GM12878 (cell line): Measurements from ENCODE around the gene ADGRB2. TPM values are rescaled to one million over a fixed set of nuclear protein-coding genes. Genes with fewer than 3 reads are reported as not detected.

ENCODE experiments used
- ATAC-seq: fragments of 200-7000 bp; cut with Tn5 transposase; 3 replicates; pipeline ENCODE4 v1.9.1; 2020; ENCODE audit warnings: mild to moderate bottlenecking, moderate library complexity
- BruUV-seq: library from RNA; stranded (reverse); fragments of 400-500 nt; replicated peaks from 2 replicates; lab custom pipeline; 2021; lab: Mats Ljungman, UMichigan
- CTCF ChIA-PET: fragments of 300-600 bp; sonication (Branson Sonifier 250); formaldehyde crosslinking; extraction: SDS; loops from one replicate; lab custom pipeline; 2021; ENCODE audit warnings: inconsistent platforms; lab: Yijun Ruan, JAX
- POLR2A ChIA-PET: fragments of 350-600 bp; formaldehyde crosslinking; extraction: SDS; loops from one replicate; lab custom pipeline; 2021; ENCODE audit warnings: inconsistent platforms; lab: Charles Lee
- RAD21 ChIA-PET: fragments of 300-600 bp; sonication (Branson Sonifier 250); formaldehyde crosslinking; loops from one replicate; lab custom pipeline; 2023; ENCODE audit warnings: antibody characterized with exemption; ENCODE audit not compliant: unreplicated experiment; lab: Charles Lee
- SMC1A ChIA-PET: fragments of 300-600 bp; sonication (Branson Sonifier 250); formaldehyde crosslinking; loops from one replicate; lab custom pipeline; 2023; ENCODE audit not compliant: unreplicated experiment, uncharacterized antibody; lab: Charles Lee
- DNase-seq: peaks from one replicate; pipeline ENCODE4 v3.0.0-alpha.2; 2011; ENCODE audit warnings: low read depth, low spot score
- FAIRE-seq: peaks from 3 replicates; lab custom pipeline; 2011; peaks lifted over from hg19 to GRCh38; lab: Jason Lieb, UNC
- H2AFZ ChIP-seq: 2 replicates; pipeline ENCODE4 v1.6.0; 2011; ENCODE audit warnings: low read depth, low read length, control low read depth; ENCODE audit not compliant: control insufficient read depth
- H3K27ac ChIP-seq: 2 replicates; pipeline ENCODE4 v1.5.1; 2011; ENCODE audit warnings: control low read depth; ENCODE audit not compliant: control insufficient read depth, insufficient read depth
- H3K27me3 ChIP-seq, 2 experiments: replicated peaks in 1 of 2; 2 replicates each; pipeline versions ENCODE4 v1.6.0 to v1.6.1; 2011; ENCODE audit warnings: low read length in 1 of 2; ENCODE audit not compliant: control insufficient read depth in 2 of 2, insufficient read depth in 2 of 2
- H3K36me3 ChIP-seq, 2 experiments: 2 replicates each; pipeline ENCODE4 v1.5.1; 2011; ENCODE audit warnings: low read length in 1 of 2; ENCODE audit not compliant: control insufficient read depth in 2 of 2, insufficient read depth in 2 of 2
- H3K4me1 ChIP-seq: 2 replicates; pipeline ENCODE4 v1.6.1; 2011; ENCODE audit warnings: mild to moderate bottlenecking, low read length, moderate library complexity, mixed read lengths; ENCODE audit not compliant: control insufficient read depth, insufficient read depth
- H3K4me2 ChIP-seq: 2 replicates; pipeline ENCODE4 v1.6.0; 2011; ENCODE audit warnings: control low read depth; ENCODE audit not compliant: control insufficient read depth, insufficient read depth
- H3K4me3 ChIP-seq: fragments of 200-600 bp; sonication (generic); 2 replicates; pipeline ENCODE4 v1.5.1; 2016
- H3K79me2 ChIP-seq: 2 replicates; pipeline ENCODE4 v1.6.0; 2011; ENCODE audit warnings: low read length; ENCODE audit not compliant: control insufficient read depth, insufficient read depth
- H3K9ac ChIP-seq: 2 replicates; pipeline ENCODE4 v1.8.0; 2011; ENCODE audit warnings: low read length, control low read depth, mixed read lengths; ENCODE audit not compliant: control insufficient read depth, insufficient read depth
- H3K9me3 ChIP-seq: replicated peaks from 3 replicates; pipeline ENCODE4 v1.5.1; 2011; ENCODE audit warnings: mild to moderate bottlenecking, low read length; ENCODE audit not compliant: control insufficient read depth, insufficient read depth
- H4K20me1 ChIP-seq: 2 replicates; pipeline ENCODE4 v1.6.0; 2011; ENCODE audit not compliant: control insufficient read depth, insufficient read depth
- ATF2 ChIP-seq: IDR thresholded peaks from 2 replicates; pipeline ENCODE4 v1.6.1; 2012; ENCODE audit warnings: low read length, inconsistent platforms
- BACH1 ChIP-seq: fragments of 450-650 bp; IDR thresholded peaks from 2 replicates; pipeline ENCODE4 v1.6.1; 2017; ENCODE audit warnings: mild to moderate bottlenecking, borderline replicate concordance
- BRCA1 ChIP-seq: IDR thresholded peaks from 2 replicates; pipeline ENCODE4 v1.6.1; 2011; ENCODE audit warnings: low read depth, low read length, improper control_type of control experiment
- CREB1 ChIP-seq: IDR thresholded peaks from 2 replicates; pipeline ENCODE4 v1.6.1; 2012; ENCODE audit warnings: low read depth, mild to moderate bottlenecking, inconsistent platforms
- CUX1 ChIP-seq: IDR thresholded peaks from 2 replicates; pipeline ENCODE4 v1.6.1; 2012; ENCODE audit warnings: improper control_type of control experiment, low read depth, low read length; ENCODE audit not compliant: insufficient replicate concordance
- ELK1 ChIP-seq: IDR thresholded peaks from 2 replicates; pipeline ENCODE4 v1.6.1; 2012; ENCODE audit warnings: low read depth, low read length, improper control_type of control experiment
- ESRRA ChIP-seq: IDR thresholded peaks from 2 replicates; pipeline ENCODE4 v1.6.1; 2012; ENCODE audit warnings: mild to moderate bottlenecking, low read length, improper control_type of control experiment
- IKZF2 ChIP-seq, 2 experiments: fragments of 450-650 bp; IDR thresholded peaks; 2 replicates each; pipeline ENCODE4 v1.6.1; 2017; ENCODE audit warnings: mild to moderate bottlenecking in 2 of 2, moderate library complexity in 2 of 2
- IRF5 ChIP-seq: fragments of 450-650 bp; IDR thresholded peaks from 2 replicates; pipeline ENCODE4 v1.6.1; 2017; ENCODE audit warnings: borderline replicate concordance
- JUND ChIP-seq: IDR thresholded peaks from 2 replicates; pipeline ENCODE4 v1.6.1; 2012; ENCODE audit warnings: low read depth, mild to moderate bottlenecking, low read length, improper control_type of control experiment, moderate library complexity
- MEF2A ChIP-seq: IDR thresholded peaks from 2 replicates; pipeline ENCODE4 v1.6.1; 2011; ENCODE audit warnings: low read depth, mild to moderate bottlenecking, low read length, moderate library complexity; ENCODE audit not compliant: insufficient read depth
- NR2F1 ChIP-seq: fragments of 450-650 bp; conservative IDR thresholded peaks from 2 replicates; pipeline ENCODE4 v1.6.1; 2017; ENCODE audit warnings: mild to moderate bottlenecking
- PAX5 ChIP-seq: IDR thresholded peaks from 2 replicates; pipeline ENCODE4 v1.6.1; 2011; ENCODE audit warnings: low read depth, low read length, borderline replicate concordance
- ZNF24 ChIP-seq: fragments of 450-650 bp; IDR thresholded peaks from 2 replicates; pipeline ENCODE4 v1.6.1; 2017; ENCODE audit warnings: antibody characterized with exemption, mild to moderate bottlenecking
- WGBS: methylation state at CpG from one replicate; pipeline ENCODE4 v1.1.6; 2016; ENCODE audit warnings: low lambda C conversion rate; ENCODE audit not compliant: insufficient replicate concordance, insufficient coverage; ENCODE audit errors: missing lambda C conversion rate; 5-methylcytosine and 5-hydroxymethylcytosine counted together
- in situ Hi-C: fragments of 300-500 bp; cut with MboI; formaldehyde crosslinking; loops from 9 replicates; pipeline ENCODE4 v1.14.3; 2018; ENCODE audit warnings: mixed read lengths
- intact Hi-C: fragments of 100-400 bp; cut with micrococcal nuclease; formaldehyde crosslinking; loops from one replicate; pipeline ENCODE4 v1.14.2; 2022; ENCODE audit not compliant: unreplicated experiment
- polyA plus RNA-seq, 11 experiments: library from polyadenylated mRNA; depleted of rRNA in 4 of 11; unstranded in 6 of 11; stranded (reverse) in 5 of 11; fragments of >200 nt; fragmentation: Nextera tagmentation in 4 of 11; fragmentation: Illumina TruSeq in 1 of 11; extraction: Ambion mirVana in 4 of 11; extraction: Trizol in 1 of 11; gene quantifications; 1 replicate in 1 of 11; 2 replicates in 10 of 11; pipeline versions ENCODE4 v1.2.1 to v1.2.3, GENCODE V29; 2011 to 2016; ENCODE audit warnings: inconsistent platforms in 2 of 11, missing spikeins in 2 of 11, low read depth in 1 of 11
- total RNA-seq, 4 experiments: library from RNA; depleted of rRNA in 3 of 4; stranded (reverse); fragments of >200 nt in 3 of 4; fragmentation: Illumina TruSeq in 1 of 4; extraction: Trizol in 1 of 4; gene quantifications; 2 replicates each; pipeline versions ENCODE4 v1.2.1 to v1.2.3, GENCODE V29; 2013 to 2021
- TF ChIP-seq, protein P1 (sequence below): fragments of 450-650 bp; IDR thresholded peaks from 2 replicates; pipeline ENCODE4 v1.6.1; 2017; ENCODE audit warnings: low read depth, mild to moderate bottlenecking, moderate library complexity

The ADGRB2 gene
- total and polyA plus RNA-seq, 10 of the 15 experiments (the other 5 are each of a cell fraction or from before 2014, with no cell fraction given) = 0.11 to 0.33 (median 0.18) TPM; not detected in 4

DNA sequence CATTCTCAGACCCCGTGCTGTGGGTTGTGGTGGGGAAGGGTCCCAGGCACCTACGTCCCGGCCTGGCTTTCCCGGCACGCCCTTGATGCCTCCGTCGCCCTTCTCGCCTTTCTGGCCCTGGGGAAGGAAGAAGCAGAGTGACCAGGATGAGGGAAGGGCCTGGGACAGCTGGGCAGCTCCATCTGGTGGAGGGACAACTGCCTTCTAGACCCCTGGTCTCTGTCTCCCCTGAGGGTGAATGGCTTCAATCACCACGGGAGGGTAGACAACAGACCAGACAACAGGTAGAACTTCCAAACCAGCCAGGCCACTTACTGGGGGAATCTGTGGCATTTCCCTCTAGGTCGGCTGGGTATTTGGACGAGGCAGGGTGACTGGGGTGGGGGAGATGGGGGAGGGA lies 72.2 kb downstream of the ADGRB2 start:
- intact Hi-C loops = no loop called here
- SMC1A ChIA-PET = no interaction called here
- H3K36me3 ChIP-seq = no peaks in the 10 kb centered on the region
- H3K4me3 ChIP-seq = no peak overlapping the region
- no peak for ATAC-seq
- peaks cover 3% of the 10 kb centered on the region; the same call in 1 of the 2 replicates for H3K4me1 ChIP-seq
- CTCF ChIA-PET = interaction anchor here (0.5 kb wide), 1 partner anchor 178 kb away, joined by 4 read pairs; no protein-coding TSS in a partner anchor
- BruUV-seq = no TSS peak
- no peak overlapping the region for H3K4me2 ChIP-seq
- POLR2A ChIA-PET = no interaction called here
- no peak overlapping the region for H3K9ac ChIP-seq
- no peaks in the 10 kb centered on the region for H4K20me1 ChIP-seq
- WGBS = 55% methylated on average over 11 of the region's 11 CpGs
- no peaks in the 10 kb centered on the region for H3K9me3 ChIP-seq
- H2AFZ ChIP-seq = no peak overlapping the region
- no peak for DNase-seq
- no peaks in the 10 kb centered on the region for H3K79me2 ChIP-seq
- no peak overlapping the region for H3K27ac ChIP-seq
- in situ Hi-C loops = no loop called here
- no peaks in the 10 kb centered on the region; a peak in 1 of 4 replicates for H3K27me3 ChIP-seq
- RAD21 ChIA-PET = no interaction called here
- FAIRE-seq = no peak
- TF ChIP-seq IKZF2 (IDR thresholded peaks at IDR 0.05) (no peak), ELK1 (no peak), JUND (no peak), CREB1 (no peak), ZNF24 (no peak), NR2F1 (no peak), BRCA1 (no peak), ATF2 (no peak), PAX5 (no peak), BACH1 (no peak), MEF2A (no peak), CUX1 (no peak), IRF5 (no peak), ESRRA (no peak)
- TF ChIP-seq, protein P1, sequence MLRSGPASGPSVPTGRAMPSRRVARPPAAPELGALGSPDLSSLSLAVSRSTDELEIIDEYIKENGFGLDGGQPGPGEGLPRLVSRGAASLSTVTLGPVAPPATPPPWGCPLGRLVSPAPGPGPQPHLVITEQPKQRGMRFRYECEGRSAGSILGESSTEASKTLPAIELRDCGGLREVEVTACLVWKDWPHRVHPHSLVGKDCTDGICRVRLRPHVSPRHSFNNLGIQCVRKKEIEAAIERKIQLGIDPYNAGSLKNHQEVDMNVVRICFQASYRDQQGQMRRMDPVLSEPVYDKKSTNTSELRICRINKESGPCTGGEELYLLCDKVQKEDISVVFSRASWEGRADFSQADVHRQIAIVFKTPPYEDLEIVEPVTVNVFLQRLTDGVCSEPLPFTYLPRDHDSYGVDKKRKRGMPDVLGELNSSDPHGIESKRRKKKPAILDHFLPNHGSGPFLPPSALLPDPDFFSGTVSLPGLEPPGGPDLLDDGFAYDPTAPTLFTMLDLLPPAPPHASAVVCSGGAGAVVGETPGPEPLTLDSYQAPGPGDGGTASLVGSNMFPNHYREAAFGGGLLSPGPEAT = no peak
